Measurements from ENCODE around the gene BAG1.

Gene BAG1

DNA sequence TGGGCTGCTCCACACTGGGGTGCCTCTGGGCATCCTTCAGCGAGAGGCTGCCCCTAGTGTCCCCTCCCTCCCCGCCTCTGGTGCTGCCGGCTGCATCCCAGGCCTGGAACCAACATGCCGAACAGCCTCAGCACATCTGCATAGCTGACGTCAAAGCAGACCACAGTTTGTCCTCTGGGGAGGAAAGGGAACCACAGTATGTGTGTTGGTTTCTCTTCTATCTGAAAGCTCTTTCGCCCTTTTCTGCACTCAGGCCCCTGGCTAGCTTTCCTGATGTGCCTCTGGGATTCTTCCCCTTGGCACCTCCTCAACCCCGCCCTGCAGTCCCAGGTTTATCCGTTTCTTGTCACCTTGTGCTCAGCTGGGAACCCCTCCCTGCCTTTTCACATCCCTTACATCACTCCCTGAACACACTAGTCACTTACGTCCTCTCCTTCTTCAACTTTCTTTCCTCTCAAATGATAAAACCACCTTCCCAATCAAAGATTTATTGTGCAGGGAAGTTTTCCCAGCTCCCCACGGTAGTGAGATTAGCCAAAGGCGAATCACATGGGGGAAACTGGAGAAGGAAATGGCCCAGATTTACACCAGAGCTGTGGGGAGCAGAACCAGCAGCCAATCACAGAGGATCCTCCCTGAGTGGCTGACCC, 61.8 kb downstream of the BAG1 start:
- no peaks in the 10 kb centered on the region; the same call in 1 of the 2 replicates for H3K9me3 ChIP-seq
- no peaks in the 10 kb centered on the region for H3K36me3 ChIP-seq (replicated peaks)
- no peak for DNase-seq (ENCODE audit: low spot score in 2 of 2)
- in situ Hi-C loops (cut with MboI; ENCODE audit: low sequenced_read_pairs): no loop called here
- peaks cover 24% of the 10 kb centered on the region for H3K27me3 ChIP-seq (ENCODE audit: low read depth)
- H3K4me1 ChIP-seq: peaks cover 2% of the 10 kb centered on the region
- no peak overlapping the region for H3K4me3 ChIP-seq

All from HAP-1 (cell line).